HG03159 (cell line): ENCODE results near the gene CTNNB1.

Source experiments
- ATAC-seq: cut with Tn5 transposase; IDR thresholded peaks from one replicate; pipeline ENCODE4 v1.9.1; 2021; ENCODE audit warnings: mild to moderate bottlenecking, moderate library complexity; ENCODE audit not compliant: unreplicated experiment

The CTNNB1 gene

DNA sequence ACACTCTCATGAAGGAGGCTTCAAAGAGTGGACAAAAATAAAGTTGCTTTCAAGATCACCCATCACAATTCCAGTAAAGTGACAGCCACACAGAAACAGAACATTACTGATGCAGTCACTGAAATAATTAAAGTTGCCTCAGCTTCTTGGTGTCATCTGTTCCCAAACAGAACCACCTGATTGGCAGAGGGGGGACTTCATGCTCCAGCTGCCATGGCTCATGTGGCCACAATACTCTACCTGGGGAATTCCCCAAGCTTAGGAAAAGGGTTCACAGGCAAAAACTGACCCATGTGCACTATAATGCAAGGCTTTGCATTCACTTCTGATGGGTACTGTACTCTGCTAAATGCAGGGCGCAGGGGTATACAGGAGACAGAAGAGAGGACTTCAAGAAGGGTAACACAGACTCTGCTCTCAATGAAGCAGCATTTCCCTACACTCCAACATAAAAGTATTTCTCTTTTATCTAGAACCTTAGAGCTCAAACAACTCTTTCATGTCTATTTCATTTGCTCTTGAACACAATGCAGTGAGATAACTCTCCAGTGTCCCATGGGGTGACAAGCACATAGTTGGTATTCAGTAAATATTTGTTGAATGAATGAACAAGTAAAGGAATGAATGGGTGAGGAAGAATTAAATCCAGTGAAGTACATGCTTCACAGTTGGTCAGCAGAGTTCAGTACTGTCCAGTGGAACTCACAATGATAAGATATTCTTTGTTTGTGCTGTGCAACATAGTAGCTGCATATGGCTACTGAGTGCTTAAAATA, 8.6 kb upstream of the CTNNB1 start:
- ATAC-seq = no peak

DNA sequence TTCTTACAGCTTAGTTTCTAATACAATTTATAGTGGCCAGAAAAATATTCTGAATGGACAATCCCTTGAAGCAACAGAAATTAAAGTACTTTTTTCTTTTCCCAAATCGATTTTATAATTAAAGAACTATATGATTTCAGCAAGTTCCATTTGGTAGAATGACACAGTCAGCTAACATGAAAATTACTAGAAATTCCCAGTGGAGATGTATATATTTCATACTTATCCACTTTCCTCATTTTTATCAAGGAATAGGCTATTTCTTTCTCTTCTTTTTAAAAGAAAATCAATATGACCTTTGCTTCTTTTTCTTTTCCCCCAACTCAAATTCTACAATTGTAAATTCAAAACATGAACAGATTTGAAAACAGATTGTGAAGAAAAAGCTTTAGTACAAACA, 6.4 kb upstream of the CTNNB1 start:
- ATAC-seq = no peak

DNA sequence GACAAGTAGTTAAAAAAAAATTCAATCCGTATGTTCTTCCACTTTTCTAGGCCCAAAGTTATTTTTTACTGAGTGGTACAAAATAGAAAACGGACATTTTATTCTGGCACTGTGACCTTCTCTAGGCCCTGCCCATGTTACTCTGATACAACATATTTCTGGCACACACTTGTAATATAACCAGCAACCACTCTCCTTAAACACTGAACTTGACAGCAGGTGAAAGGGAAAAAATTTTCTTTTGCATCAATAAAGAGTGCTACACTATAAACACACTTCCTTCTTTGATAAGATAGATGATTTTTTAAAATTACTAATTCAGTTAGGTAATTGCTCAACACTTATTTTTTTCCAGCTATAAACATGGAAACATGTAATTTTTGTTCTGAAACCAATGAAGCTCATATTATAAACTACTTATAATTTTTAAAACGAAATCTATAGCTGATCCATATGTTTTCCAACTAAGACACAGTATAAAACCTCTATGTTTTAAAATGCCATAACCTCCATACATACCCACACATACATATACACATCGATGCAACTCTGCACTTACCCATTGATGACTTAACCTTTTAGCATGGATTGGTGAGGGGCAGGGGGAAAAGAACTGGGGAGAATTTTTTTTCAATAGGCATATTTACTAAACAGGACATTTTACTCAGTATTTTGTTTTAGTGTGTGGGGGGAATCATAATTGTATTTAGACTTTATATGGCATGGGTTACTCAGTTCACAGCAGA, 5.3 kb upstream of the CTNNB1 start:
- no peak for ATAC-seq

DNA sequence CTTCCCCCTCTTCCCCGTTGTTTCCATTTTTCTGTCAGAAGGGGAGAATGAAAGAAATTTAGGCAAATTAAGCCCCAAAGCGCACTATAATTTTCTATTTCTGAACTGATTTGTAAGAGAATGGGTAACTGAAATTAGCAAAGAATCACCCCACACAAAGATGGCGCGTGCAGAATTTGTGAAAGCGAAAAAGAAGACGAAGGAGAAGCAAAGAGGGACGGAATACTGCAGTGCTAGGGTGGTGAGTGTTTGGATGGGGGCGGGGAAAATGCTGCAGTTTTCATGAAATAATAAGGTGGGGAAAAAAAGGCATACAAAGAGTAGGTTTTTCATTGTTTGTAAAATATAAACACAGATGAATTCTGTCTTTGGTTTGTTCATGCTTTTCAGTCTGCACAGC, 4.6 kb upstream of the CTNNB1 start:
- ATAC-seq = no peak

DNA sequence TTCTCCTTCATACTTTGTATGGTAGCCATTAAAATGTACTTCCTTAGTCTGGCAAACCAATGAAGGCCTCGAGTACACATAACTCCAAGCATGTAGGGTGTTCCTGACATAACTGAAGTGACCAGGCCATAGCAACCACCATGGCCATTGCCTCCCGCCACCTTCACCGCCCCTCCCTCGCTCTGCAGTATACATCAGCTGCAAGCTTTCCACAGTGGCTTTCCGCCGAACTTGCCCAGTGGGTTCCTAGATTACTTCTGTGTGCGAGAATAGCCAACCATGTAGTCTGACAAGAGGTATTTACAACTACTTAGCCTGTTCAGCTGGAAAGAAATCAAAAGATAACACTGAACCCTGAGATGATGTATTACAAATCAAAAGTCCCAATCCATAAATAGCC, 3.4 kb upstream of the CTNNB1 start:
- no peak for ATAC-seq

DNA sequence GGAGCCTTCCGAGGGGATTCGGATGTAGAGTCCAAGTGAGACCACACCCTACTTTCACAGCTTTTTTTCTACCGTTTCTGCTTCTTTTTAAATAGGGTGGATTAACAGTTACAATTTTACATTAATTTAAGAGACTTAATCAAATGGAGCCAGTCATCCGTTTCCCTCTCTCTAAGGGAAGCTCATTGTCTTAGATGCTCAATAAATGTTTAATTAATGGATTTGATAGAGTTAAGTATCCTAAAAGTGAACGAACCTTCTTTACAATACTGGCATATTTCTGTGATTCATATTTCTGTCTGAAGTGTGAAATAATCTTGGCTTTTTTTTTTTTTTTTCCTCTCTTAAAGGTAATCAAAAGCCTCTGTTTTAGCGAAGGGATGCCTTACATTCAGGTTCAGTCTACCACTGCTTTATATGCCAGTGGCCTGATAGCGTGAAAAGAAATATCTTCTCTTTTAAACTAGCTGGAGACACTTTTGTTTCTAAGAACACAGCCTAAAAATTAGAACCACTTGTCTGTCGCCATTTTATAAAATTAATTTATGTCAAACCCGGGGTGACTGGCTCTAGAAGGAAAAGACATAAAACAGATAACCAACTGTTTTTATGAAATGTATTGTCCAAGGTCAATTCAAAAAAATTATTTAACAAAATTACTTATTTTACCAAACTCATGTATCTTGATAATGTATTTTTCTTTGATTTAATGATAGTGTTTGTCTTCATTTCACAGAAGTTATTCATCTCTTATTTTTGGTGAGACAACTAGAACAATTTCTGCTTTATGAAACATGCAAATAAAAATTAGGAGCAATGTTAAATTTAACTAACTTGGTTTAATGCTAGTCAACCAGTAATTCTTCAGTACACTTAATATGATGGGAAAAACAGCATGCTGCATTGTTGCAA, 2.5 kb upstream of the CTNNB1 start:
- ATAC-seq = no peak

DNA sequence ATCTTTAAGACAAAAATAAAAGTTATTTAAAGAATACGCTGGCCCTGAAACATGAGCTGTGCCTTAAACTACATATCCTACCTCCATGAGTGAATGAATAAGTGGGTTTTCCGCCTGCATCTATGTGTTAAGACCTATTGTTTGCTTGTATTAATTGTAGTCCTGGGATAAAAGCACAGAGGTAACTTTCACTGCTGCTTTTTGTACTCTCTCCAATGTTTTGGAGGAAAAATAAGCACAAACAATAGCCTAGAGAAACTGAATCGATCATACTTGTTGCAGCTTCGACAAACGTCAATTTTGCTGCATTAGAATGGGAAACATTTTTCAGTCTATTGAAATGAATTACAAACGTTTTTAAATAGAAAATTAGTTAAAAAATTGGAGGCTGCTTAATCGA, 1.3 kb upstream of the CTNNB1 start:
- no peak for ATAC-seq

DNA sequence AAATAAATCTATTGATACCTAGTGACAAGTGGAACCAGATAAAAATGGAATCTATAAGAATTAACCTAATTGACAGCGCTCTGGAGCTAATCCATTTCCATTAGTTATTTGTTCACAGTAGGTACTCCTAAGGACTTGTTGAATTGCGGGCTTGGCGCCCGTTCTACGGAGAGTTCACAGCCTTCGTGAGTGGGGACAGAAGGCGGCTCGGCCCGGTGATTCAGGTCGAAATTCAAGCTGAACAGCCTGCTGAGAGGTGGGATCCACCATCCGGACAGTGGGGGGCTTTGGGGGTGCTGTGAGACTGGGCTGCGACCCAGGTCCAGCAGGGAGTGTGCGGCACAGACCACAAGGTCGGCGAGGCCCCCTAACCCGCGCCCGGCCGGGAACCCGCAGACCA, 779 bp upstream of the CTNNB1 start:
- ATAC-seq = peak; percentile 5

DNA sequence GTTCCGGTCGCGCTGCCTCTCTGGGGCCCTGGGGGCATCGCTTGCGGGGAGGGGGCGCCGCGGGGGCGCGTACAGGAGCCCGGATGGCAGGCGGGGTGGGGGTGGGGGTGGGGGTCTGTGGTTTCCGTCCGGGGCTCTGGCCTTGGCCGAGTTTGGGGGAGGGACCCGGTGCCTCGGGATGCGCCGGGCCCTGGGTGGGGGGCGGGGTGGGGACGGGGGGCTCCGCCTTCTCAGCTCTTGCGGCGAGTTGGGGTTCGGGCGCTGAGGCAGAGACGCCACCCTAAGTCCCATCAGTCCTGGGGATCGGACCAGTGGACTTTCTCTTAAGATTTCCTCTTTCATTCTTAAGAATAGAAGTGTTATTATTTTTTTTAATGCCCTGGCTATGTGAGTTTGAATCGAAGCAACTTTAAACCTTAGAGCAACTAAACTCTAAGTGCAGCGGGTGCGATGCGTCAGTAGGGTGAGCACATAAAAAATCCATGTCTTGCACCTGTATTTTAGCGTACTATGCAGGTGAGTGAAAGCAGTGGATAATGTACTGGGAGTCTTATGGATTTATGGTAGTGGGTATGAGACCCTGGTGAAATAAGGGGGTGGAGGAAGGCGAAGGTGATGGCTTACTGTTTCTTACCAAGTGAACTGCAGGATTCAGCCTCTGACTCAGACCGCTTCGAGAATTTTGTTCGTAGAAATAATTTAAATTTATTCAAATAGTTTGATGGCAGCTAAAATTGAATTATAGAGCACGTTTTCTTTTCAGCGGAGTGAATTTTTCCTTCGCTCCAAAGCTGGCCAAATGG, 762 bp downstream of the CTNNB1 start:
- ATAC-seq = peak; percentile 12

DNA sequence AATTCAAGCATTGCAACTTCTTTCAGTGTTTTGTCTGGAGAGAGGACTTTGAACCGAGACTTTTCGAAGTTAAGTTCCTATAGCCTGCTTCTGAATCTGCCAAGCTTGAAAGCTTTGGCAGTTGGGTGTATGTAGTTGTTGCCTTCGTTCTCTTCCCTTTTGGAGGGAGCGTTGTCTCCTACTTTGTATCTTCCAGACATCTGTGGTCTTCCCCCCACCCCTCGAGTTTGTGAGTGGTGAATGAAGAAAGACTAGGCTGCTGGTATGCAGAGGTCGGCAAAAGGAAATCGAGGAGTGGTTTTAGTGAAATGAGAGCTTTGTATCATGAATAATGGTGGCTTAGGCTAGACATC, 1.3 kb downstream of the CTNNB1 start:
- ATAC-seq = no peak

DNA sequence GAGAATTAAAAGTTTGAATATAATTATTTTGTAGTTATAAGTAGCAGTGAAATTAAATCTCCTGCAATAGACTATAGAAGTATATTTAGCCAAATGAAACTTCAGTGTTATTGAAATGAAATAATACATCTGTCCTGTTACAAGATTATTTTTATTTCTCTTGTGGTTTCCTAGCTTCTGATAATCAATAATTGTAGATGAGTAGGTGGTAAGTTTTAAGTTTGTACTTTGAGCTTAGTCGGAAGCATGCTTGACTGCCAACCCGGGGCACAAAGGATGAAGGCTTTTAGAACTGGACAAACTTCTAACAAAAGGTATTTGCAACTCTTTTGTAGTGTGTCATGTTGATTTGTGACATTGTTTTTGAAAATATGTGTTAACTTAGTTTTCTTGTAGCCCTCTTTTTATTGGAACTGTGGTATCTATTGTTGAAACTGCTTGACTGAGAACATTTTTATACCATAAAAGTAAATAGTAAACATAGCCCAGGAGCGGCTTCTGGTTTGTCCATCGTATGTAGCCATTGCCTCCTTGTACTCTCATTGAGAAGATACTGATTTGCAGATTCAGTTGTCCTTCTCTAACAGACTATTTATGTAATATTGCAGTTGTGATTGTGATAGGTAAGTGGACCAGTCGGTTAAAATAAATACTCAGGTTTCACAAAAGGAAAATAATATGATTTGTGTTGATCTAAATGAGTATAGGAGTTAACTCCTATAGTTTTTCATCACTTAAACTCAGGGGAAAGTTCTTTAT, 2.9 kb downstream of the CTNNB1 start:
- no peak for ATAC-seq

DNA sequence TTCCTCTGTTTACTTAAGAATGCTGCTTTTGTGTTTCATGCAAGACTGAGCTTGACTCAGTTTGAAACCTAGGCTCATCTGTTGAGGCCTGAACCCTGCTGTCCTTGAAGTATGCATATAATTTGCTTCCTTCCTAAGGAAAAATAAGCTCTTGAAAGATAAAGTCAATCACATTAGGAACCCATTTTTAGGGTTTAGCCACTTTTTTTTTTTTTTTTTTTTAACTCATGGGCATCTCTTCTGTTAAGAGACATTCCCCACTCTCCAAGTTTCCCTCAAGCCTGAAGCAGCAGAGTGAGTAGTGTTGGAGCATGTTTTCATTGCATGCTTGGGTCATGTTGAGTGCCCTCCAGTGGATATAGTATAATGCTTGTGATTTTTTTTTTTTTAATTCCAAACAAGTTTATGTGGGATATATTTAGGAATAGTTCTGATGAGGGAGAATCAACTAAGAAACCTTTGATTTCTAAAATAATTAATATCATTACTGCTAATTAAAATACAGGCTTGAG, 3.6 kb downstream of the CTNNB1 start:
- ATAC-seq = no peak

DNA sequence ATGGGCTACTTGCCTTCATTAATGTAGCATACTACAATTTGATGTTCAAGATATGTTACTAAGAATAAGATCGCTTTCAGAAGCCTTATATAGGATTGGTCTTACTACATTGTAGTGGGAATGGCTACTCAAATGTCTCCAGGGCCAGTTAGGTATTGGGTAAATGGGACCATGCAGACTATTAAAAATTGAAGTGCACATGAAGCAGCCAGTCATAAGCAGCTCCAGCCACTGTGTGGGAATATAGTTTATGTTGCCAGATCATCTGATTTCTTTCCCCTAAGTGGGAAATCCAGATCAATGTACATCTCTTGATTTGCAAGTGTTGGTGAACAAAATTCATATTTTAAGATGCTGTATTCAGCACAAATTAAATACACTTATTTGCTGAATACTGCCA, 5.1 kb downstream of the CTNNB1 start:
- ATAC-seq = no peak

DNA sequence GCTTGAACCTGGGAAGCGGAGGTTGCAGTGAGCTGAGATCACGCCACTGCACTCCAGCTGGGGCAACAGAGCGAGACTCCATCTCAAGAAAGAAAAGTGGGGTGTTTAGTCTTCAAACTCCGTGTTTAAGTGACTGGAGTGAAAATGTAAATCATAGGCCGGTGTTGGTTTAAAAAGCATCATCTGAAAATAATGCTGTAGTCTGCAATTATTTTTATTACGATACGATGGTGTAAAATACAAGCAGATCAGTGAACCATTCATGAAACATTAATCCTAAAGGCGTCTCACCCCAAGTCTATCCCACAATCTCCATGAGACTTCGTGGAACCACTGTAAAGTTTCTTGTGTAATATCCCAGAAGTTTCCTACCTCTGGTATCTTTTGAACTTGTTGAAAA, 6.3 kb downstream of the CTNNB1 start:
- ATAC-seq = no peak

DNA sequence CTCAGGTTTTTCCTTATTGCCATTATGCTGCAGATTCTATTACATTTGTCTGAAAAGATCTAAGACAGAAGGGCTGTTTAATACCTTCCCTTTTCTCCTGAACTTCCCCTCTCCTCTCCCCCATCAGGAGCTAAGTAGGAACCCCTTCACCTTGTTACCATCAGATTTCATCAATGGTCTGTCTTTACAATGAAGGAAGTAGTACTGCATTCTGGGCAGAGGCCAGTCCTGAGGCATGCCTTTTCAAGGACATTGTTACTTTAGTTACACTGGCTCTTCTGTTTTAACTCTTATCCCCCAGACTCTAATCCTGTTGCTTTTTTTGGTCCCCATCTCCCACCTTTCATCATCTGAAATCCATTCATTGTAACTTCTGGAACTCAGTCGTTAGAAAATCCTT, 8.1 kb downstream of the CTNNB1 start:
- no peak for ATAC-seq

DNA sequence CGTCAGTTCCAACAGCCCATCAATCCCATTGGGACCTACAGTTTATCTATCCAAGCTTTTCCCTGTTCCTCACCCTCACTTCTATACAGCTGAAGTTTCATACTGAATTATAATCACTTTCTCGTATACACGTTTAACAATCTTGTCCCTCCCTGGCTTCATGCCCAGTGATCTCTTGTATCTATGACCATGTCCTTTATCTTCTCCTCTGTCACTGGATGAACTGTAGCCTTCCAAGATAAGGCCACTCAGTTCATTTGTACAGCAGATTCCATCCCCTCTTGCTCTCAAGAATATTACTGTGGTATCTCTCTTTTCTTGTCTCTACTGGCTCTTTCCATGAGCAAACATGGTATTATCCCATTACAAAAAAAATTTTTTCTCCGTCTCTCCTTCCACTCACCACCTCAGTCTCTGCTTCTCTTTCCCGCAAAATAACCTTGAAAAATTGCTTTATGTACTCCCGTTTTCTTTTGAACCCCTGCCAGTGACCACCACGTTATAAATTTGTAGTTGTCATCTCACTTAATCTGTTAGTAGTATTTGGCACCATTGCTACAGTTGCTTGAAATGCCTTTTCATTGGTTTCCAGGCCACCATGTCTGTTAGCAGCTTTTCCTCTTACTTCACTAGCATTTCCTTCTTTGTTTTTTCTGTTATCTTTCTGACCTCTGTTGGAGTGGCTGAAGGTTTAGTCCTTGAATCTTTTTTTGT, 9.4 kb downstream of the CTNNB1 start:
- no peak for ATAC-seq

DNA sequence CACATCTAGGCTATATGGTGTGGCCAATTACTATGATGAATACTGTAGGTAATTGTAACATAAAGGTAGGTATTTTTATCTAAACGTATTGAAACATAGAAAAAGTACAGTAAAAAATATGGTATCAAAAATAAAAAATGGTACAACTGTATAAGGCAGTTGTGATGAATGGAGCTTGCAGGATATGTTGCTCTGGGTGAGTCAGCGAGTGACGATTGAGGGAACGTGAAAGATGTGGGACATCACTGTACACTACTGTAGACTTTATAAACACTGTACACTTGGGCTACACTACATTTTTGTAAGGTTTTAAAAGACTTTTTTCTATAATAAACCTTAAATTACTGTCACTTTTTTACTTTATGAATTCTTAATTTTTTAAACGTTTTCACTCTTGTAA, 10.3 kb downstream of the CTNNB1 start:
- no peak for ATAC-seq

DNA sequence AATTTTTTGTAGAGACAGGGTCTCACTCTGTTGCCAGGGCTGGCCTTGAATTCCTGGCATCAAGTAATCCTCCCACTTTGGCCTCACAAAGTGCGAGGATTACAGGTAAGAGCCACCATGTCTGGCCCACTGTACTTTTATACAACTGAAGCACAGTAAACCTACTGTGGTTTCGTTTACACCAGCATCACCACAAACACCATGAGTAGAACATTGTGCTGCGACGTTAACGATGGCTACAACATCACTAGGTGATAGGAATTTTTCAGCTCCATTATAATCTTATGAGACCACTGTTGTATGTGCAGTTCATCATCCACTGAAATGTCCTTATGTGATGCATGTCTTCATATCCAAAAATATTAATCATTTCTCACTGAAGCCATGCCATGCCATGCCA, 11.7 kb downstream of the CTNNB1 start:
- no peak for ATAC-seq

DNA sequence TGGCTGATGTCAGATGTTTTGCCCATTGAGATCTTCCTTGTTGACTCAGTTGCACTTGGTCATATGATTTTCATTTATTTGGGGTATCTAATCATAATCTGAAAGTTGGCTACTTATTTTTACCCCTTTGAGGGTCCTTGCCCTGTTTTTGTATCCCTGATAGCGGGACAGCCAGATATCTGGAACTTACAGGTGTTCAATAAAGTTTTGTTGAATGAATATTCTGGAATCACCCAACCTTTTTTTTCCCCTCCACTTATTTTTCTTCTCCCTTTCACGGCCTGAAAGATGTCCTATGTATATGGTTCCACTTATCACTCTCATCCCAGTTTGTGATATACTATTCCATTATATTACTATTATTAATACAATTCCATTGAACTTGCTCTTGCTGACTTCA, 12.8 kb downstream of the CTNNB1 start:
- no peak for ATAC-seq
